ENCODE measurements around the gene GRIFIN. TPM values are rescaled to one million over a fixed set of nuclear protein-coding genes. Genes with fewer than 3 reads are reported as not detected.

Gene GRIFIN
- total and polyA plus RNA-seq, 9 of the 15 experiments (the other 6 are each of a cell fraction or from before 2014, with no cell fraction given): not detected

DNA sequence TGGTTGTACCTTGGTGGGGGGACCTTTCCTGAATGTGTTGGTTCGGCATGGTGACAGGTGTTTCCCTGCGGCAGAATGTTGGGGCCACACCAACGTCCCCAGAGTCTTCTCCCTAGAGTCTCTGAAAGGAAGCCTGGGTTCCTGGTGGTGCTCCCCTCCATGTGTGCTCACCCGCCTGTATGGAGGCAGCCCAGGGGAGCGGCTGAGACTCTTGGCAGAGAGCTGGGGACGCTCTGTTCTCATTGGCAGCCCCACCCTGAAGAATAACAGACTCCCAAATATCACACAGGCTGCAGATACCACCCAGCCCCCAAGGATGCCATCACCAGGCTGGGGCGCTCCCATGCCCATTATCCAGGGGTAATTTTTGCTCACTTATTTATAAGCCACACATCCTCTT, 38.0 kb downstream of the GRIFIN start (continued):
- TF ChIP-seq, protein P1, sequence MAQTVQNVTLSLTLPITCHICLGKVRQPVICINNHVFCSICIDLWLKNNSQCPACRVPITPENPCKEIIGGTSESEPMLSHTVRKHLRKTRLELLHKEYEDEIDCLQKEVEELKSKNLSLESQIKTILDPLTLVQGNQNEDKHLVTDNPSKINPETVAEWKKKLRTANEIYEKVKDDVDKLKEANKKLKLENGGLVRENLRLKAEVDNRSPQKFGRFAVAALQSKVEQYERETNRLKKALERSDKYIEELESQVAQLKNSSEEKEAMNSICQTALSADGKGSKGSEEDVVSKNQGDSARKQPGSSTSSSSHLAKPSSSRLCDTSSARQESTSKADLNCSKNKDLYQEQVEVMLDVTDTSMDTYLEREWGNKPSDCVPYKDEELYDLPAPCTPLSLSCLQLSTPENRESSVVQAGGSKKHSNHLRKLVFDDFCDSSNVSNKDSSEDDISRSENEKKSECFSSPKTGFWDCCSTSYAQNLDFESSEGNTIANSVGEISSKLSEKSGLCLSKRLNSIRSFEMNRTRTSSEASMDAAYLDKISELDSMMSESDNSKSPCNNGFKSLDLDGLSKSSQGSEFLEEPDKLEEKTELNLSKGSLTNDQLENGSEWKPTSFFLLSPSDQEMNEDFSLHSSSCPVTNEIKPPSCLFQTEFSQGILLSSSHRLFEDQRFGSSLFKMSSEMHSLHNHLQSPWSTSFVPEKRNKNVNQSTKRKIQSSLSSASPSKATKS (CRISPR knock-in tag; IDR thresholded peaks at IDR 0.05): no peak
- TF ChIP-seq ZNF134 (CRISPR knock-in tag; conservative IDR thresholded peaks at IDR 0.05) (no peak), DACH1 (IDR thresholded peaks at IDR 0.05; ENCODE audit: partially characterized antibody) (no peak), CXXC5 (CRISPR knock-in tag; IDR thresholded peaks at IDR 0.05) (no peak), MTA1 (IDR thresholded peaks at IDR 0.05; ENCODE audit: borderline replicate concordance) (no peak), ZNF583 (CRISPR knock-in tag; IDR thresholded peaks at IDR 0.05) (no peak), SP2 (IDR thresholded peaks at IDR 0.05; ENCODE audit: extremely low read depth, low read depth, low read length, poor library complexity, severe bottlenecking) (no peak), ZNF224 (CRISPR knock-in tag; IDR thresholded peaks at IDR 0.05) (no peak), GABPA (tag; conservative IDR thresholded peaks at IDR 0.05; ENCODE audit: low read depth) (no peak)

DNA sequence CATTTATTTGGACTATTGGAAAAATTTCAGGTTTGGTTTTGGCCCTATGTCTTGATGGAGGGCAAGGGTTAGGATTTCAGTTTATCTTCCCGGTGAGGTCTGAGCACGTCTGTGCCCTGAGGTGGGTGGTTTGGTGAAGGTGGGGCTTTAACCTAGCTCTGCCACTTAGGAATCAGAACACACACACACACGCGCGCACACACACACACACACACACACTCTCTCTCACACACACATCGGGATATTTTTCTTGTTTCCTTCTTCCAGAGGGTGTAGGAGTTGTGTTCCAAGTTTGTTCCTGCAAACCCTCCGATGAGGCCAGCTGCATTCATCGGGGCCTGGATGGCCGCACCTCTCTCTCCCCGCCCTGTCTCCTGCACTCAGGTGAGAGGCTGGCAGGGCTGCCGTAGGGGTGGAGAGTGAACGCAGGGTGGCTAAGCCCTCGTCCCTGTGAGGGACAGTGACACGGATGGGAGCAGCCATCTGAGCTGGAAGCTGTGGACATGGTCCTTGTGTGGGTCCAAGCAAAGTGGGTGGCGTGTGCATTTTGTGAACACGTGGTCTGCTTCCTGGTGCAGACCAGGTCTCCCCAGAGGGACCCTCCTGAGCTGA, 38.6 kb downstream of the GRIFIN start:
- H2AFZ ChIP-seq (ENCODE audit: low read depth, low read length): no peak overlapping the region
- H3K4me1 ChIP-seq (replicated peaks in 1 of 2; ENCODE audit: control insufficient read depth in 2 of 2, insufficient read depth in 2 of 2, low read length in 2 of 2): peaks cover 0 to 24% of the 10 kb centered on the region in 2 experiments; a peak in 3 of 5 replicates
- H3K9me3 ChIP-seq (replicated peaks; ENCODE audit: control insufficient read depth, insufficient read depth, low read depth, low read length): no peaks in the 10 kb centered on the region
- H3K4me3 ChIP-seq: no peak overlapping the region
- in situ Hi-C loops (cut with MboI): no loop called here
- FAIRE-seq (no peak), DNase-seq (ENCODE audit: extremely low read depth in 1 of 4, low spot score in 3 of 4) (no peak), ATAC-seq (no peak)
- no TSS peak for BruUV-seq (replicated peaks)
- H3K27ac ChIP-seq (ENCODE audit: extremely low read depth, low read depth, low read length): no peak overlapping the region
- no peak for TF ChIP-seq MAFG (tag; conservative IDR thresholded peaks at IDR 0.05)
- TF ChIP-seq, protein P2, sequence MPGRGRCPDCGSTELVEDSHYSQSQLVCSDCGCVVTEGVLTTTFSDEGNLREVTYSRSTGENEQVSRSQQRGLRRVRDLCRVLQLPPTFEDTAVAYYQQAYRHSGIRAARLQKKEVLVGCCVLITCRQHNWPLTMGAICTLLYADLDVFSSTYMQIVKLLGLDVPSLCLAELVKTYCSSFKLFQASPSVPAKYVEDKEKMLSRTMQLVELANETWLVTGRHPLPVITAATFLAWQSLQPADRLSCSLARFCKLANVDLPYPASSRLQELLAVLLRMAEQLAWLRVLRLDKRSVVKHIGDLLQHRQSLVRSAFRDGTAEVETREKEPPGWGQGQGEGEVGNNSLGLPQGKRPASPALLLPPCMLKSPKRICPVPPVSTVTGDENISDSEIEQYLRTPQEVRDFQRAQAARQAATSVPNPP (IDR thresholded peaks at IDR 0.05; ENCODE audit: borderline replicate concordance, insufficient read depth, insufficient read length): no peak
- TF ChIP-seq ZFP1 (CRISPR knock-in tag; IDR thresholded peaks at IDR 0.05): no peak
- TF ChIP-seq ZNF23 (CRISPR knock-in tag; IDR thresholded peaks at IDR 0.05): no peak
- ChIA-PET POLR2A (no interaction called here), CTCF (ENCODE audit: low intra/inter-chr PET ratio) (no interaction called here)
- intact Hi-C loops (cut with micrococcal nuclease): loop anchor here (10.0 kb wide), 1 partner anchor 63 kb away; no protein-coding TSS in a partner anchor
- peaks cover 14% of the 10 kb centered on the region; the same call in 1 of the 3 replicates for H3K36me3 ChIP-seq (ENCODE audit: control insufficient read depth, insufficient read depth, low read length)
- no peaks in the 10 kb centered on the region for H3K79me2 ChIP-seq (ENCODE audit: control insufficient read depth, insufficient read depth, low read length)
- H3K4me2 ChIP-seq (ENCODE audit: insufficient read depth, low read length): no peak overlapping the region
- H3K9me1 ChIP-seq (ENCODE audit: control insufficient read depth, insufficient read depth, low read length): peaks cover 5% of the 10 kb centered on the region
- no peaks in the 10 kb centered on the region for H3K27me3 ChIP-seq (ENCODE audit: control insufficient read depth in 2 of 2, insufficient read depth in 2 of 2, low read length in 2 of 2)
- no peaks in the 10 kb centered on the region; the same call in 1 of the 2 replicates for H4K20me1 ChIP-seq (replicated peaks; ENCODE audit: control insufficient read depth, insufficient read depth, low read length)
- 77% methylated on average over 16 of the region's 16 CpGs for WGBS (ENCODE audit: insufficient coverage, low coverage, missing lambda C conversion rate)
- peak overlapping the region in 1 of 2 experiments; percentile 76; a peak in 2 of 4 replicates for H3K9ac ChIP-seq (ENCODE audit: insufficient read depth in 1 of 2, low read depth in 2 of 2, low read length in 2 of 2)
